Measurements from ENCODE around the gene ROBO3.

ROBO3 gene

DNA sequence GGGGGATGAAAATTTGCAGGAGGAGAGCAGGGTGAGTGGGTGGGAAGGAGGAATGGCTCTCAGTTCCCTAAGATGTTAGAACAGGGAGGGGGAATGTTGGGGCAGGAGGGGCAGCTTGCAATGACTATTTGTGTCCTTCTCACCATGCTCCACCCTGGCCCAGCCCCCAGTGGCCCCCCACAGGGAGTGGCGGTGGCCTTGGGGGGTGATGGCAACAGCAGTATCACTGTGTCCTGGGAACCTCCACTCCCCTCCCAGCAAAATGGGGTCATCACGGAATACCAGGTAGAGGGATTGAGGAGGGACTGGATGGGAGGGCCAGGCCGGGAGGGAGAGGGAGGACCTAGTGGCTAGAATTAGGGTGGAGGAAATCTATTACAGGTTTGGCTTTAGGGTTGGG, 10.2 kb downstream of the ROBO3 start:
- no peak for DNase-seq (ENCODE audit: low read depth in 2 of 2)

DNA sequence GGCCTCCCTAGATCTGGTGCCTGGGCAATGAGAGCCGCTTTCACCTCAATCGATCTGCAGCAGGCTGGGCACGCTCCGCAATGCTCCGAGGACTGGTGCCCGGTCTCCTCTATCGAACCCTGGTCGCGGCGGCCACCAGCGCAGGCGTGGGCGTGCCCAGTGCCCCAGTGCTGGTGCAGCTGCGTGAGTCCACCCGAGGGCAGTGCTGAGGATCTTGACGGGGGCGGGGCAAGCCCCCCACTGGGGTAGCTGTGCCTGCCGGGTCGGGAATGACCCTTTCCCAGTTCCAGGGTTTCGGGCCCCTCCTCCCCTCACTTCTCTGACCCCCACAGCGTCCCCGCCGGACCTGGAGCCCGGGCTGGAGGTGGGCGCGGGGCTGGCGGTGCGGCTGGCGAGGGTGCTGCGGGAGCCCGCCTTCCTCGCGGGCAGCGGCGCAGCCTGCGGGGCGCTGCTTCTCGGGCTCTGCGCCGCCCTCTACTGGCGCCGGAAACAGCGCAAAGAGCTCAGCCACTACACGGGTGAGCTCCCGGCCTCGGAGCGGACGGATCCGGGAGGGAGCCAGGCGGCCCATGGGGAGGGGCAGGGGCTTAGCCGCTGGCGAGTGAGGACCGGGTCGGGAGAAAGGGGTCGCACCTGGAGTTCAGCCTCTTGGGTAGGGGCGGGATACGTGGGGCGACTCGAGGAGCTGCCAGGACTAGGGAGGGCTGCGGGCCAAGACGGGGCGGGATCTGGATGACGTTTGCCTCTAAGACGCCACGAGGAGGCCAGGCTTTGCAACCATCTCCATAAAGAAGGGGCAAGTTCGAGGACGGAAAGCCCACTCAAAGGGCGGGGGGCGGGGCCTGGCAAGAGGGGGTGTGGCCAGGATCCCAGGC, 10.9 kb downstream of the ROBO3 start:
- peak; percentile 70 to 71 for DNase-seq (ENCODE audit: low read depth in 2 of 2)

DNA sequence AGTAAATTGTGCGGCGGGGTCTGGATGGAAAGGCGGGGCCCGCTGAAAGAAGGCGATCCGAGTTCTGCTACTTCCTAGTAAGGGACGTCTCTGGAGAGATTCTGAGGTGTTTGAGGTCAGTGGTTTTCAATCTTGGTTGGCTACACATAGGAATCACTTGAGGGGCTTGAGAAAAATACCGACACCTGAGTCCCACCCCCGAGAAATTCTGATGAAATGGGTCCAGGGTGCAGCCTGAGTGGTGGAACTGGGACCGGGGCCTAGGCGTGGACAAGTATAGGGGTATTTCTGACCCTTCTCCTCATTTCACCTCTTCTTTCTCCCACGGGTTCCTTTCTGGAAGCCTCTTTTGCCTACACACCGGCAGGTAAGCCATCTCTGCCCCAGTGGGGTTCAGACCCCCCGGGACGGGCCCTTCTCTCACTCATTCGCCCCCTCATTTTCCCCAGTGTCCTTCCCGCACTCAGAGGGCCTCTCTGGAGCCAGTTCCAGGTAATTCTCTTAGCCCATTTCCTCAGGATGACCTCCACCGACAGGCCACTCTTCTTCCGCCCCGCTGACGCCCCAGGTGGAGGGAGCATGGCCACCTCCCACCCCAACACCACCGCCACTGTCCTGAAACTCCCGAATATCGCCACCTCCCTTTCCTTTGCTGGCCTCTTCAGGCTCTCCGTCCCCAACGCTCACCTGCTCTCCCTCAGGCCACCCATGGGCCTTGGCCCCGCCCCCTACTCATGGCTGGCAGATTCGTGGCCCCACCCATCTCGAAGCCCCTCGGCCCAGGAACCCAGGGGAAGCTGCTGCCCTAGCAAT, 11.8 kb downstream of the ROBO3 start:
- no peak for DNase-seq (ENCODE audit: low read depth in 2 of 2)

- no peak for DNase-seq (ENCODE audit: low read depth in 2 of 2)
These were observed 12.3 kb downstream of the ROBO3 start for GRCh38 chr11:124877631-124877909.

GRCh38 chr11:124877910-124878758, 12.9 kb downstream of the ROBO3 start:
- DNase-seq (ENCODE audit: low read depth in 2 of 2), result no peak

- no peak for DNase-seq (ENCODE audit: low read depth in 2 of 2)
These were observed 13.7 kb downstream of the ROBO3 start for GRCh38 chr11:124878759-124879492.

GRCh38 chr11:124879493-124880289, 14.5 kb downstream of the ROBO3 start:
- DNase-seq (ENCODE audit: low read depth in 2 of 2), result no peak

DNA sequence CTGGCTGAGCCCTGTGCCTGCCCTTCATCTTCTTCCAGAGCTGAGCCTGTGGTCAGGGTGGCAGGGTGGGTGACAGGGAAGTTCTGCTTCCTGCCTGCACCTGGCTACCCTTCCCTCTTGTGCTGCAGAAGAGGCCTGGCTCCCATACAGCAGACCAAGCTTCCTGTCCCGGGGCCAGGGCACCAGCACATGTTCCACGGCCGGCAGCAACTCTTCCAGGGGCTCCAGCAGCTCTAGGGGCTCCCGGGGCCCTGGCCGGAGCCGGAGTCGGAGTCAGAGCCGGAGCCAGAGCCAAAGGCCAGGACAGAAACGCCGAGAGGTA, 15.0 kb downstream of the ROBO3 start:
- no peak for DNase-seq (ENCODE audit: low read depth in 2 of 2)

DNA sequence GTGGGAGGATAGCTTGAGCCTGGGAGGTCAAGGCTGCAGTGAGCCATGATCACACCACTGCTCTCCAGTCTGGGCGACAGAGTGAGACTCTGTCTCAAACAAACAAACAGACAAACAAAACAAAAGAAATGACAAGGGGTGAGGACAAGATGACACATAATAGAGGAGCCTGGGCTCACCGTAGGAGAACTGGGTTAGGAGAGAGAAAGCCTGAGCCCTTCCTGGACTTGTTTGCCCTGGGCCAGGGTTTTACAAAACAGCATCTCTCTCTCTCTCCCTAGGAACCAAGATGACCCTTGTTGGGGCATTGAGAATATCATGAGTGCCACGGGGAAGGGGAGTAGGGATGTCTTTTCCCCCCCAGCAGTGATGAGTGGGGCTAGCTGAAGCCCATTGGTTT, 15.7 kb downstream of the ROBO3 start:
- DNase-seq (ENCODE audit: low read depth in 2 of 2), result no peak

DNA sequence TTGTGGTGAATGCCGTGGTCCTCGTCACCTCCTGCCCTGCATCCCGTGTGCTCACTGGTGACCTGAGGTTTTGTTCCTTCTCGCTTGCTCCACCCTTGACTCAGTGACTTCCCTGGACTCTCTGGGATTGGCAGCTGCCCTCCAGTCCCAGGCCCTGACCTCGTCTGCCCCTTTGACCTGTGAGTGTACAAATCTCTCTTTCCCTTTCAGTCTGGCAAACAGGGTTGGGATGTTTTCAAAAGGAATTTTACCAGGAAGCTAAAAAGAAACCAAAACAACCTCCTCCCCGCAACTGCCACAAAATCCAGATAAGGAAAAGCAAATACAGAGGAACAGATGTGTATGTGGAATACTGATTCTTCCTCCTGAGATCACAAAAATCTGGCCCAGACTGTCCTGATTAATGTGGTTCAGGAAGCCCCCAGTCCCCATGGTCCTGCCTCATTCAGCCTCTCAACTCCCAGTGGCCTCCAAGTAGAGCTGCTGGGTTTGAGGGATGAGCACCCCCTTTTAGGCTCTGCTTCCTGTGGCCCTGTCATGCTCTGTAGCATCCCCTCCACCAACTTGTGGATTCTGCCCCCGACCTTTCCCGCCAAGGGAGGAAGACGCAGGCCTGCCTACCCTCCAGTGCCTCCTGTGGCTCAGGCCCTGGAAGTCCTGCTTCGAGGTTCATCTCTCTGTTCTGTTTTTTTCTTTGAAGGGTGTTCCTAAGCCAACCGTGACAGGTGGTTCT, 17.3 kb downstream of the ROBO3 start:
- no peak for DNase-seq (ENCODE audit: low read depth in 2 of 2)

DNA sequence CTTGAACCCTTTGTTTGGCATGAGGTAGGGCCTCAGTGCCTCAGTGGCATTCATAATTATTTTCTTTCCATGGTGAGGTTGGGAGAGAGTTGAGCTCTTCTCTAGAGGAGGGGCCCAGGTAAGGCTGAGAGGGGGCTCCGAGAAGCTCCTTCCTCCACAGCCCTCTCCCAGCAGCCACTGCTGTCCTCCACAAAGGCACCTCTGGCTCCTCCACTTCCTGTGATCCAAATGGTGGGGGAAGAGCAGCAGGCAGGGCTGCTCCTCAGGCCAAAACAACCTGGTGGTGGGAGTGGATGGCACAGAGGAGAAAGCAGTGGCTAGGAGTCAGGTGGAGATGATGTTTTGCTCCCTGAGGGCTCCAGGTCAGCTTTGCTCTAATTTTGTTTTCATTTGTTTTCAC, 19.1 kb downstream of the ROBO3 start:
- no peak for DNase-seq (ENCODE audit: low read depth in 2 of 2)

GRCh38 chr11:124884869-124885479, 19.7 kb downstream of the ROBO3 start:
- no peak for DNase-seq (ENCODE audit: low read depth in 2 of 2)

DNA sequence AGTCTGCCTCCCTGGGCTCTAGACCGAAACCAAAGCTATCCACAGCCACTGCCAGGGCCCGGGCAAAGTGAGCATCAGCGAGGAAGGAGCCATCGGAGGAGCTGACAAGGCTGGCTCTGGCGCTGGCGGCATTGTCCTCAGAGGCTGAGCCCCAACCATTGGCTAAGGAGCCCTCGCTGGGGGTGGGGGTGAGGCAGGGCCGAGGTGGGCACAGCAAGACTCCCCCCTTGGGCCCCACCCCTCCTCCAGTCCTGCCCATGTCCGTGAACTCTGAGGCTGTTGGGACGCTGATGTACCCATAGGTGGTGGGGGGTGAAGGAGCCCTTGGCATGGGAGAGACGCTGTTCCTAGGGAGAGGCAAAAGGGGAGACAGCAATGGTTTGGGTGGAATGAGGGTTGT, 21.2 kb downstream of the ROBO3 start:
- no peak for DNase-seq (ENCODE audit: low read depth in 2 of 2)

- DNase-seq (ENCODE audit: low read depth in 2 of 2), result no peak
These were observed 21.9 kb downstream of the ROBO3 start for GRCh38 chr11:124886978-124887666.

- DNase-seq (ENCODE audit: low read depth in 2 of 2), result no peak
These were observed 22.4 kb downstream of the ROBO3 start for GRCh38 chr11:124887667-124888013.

DNA sequence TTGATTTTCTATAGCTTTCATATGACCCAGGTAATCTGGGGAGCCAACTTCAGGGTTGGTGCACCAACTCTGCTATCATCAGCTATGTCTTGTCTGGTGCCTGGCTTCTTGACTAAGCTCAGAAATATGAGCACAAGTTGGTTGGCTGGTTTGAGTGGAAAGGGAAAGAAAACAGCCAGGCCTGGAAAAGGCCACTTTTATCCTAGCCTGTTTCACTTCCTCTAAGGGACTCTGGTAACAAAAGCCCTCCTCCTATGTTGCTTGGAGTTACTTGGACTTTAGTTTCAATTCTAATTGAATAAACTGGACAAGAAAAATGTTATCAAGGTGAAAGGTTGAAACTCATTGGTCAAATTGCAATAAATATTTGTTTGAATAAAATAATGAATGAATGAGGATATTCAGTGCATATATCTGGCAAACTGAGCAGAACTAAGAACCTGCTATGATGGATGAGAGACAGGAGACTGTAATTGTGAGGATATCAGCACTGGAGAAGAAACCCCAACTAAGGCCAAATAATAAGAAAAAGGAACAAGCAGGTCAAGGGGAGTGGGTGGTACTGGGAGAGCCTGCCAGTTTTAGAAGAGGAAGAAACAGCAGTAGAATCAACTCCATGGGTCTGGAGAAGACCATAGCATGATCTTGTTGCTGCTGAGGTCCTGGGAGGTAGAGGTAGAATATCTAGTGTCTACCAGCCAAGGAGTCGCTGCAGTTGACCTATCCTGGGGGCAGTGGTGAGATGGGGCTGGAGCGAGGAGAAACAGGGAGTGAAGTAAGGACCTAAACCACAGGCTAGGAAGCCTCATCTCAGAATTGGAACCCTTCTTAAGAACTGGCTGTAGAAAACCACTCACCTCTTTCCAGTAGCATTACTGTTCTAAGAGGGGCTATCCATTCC, 24.2 kb downstream of the ROBO3 start:
- no peak for DNase-seq (ENCODE audit: low read depth in 2 of 2)

DNA sequence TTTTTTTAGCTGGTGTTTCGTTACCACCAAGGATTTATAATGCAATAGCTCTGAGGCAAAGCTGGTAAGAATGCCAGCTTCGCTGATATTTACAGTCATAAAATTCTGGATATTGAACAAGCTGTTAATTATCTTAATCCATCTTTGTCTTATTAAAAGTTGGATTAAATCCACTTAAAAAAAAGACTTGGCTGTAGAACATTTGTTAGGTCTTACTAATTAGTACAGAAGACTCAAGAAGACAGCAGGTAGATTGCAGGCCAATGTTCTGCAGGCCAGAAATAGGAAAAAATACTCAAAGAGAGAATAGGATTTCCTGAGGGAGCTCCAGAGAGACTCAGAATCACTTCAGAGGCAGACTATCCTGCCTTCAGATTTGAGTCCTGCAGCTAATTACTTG, 24.9 kb downstream of the ROBO3 start:
- DNase-seq (ENCODE audit: low read depth in 2 of 2), result no peak

DNA sequence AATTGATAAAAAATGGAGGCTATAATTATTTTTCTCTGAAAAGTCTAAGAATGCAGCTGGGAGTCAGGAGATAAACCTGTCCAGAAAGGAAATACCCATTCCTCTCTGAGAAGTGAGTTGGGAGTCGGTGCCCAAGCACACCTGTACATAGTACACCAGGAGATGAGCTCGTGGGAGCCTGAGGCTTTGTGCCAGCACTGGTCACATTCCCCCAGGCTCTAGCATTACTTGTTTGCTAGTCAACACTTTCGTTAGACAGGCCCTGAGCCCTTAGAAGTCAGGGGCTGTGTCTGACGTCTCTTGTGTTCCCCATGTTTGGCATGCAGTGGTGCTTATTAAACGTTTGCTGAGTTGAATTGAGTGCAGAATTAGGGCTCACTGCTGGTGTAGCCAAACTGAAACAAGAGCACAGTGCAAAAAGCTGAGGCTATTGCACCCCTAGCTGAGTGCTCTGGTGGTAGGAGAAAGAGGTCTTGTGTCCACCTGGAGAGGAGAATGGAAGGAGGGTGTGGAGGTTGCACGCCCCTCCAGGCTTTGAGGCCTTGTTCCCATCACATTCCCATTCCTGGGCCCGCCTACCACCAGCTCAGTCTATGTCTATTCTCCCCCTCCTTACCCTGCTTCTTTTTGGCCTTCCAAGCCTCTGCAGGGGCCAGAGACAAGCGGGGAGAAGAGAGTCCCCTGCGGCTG, 25.6 kb downstream of the ROBO3 start:
- no peak for DNase-seq (ENCODE audit: low read depth in 2 of 2)

All from stimulated activated CD8-positive, alpha-beta memory T cell treated with anti-CD3 and anti-CD28 coated beads, Interleukin-7, amount 100 ng/mL, for 4 hours (primary cell).